AG09309 (cell line): Measurements from ENCODE around the gene LRRC8E.

Experiments
- DNase-seq: peaks from one replicate; pipeline ENCODE4 v3.0.0-alpha.2; 2010; ENCODE audit warnings: low read depth
- H3K4me3 ChIP-seq: 2 replicates; pipeline ENCODE4 v1.5.1; 2011; ENCODE audit warnings: mild to moderate bottlenecking, low read depth, low read length, moderate library complexity; ENCODE audit not compliant: control insufficient read depth
- CTCF ChIP-seq: IDR thresholded peaks from 2 replicates; pipeline ENCODE4 v1.5.1; 2011; ENCODE audit warnings: mild to moderate bottlenecking, low read depth, low read length, inconsistent platforms; ENCODE audit not compliant: insufficient read depth, control insufficient read depth; ENCODE audit errors: missing control alignments

Gene LRRC8E

GRCh38 chr19:7904074-7905020 lies 16.0 kb downstream of the LRRC8E start:
- H3K4me3 ChIP-seq: peak overlapping the region; percentile 88
- no peak for TF ChIP-seq CTCF
- no peak for DNase-seq

- no peak for DNase-seq
- no peak for TF ChIP-seq CTCF
- H3K4me3 ChIP-seq: peak overlapping the region; percentile 3
Measured at GRCh38 chr19:7905268-7905667, 17.0 kb downstream of the LRRC8E start.

GRCh38 chr19:7905859-7906258 lies 17.5 kb downstream of the LRRC8E start:
- no peak overlapping the region for H3K4me3 ChIP-seq
- DNase-seq: no peak
- TF ChIP-seq CTCF: no peak

- no peak for TF ChIP-seq CTCF
Measured at GRCh38 chr19:7907122-7907521, 18.8 kb downstream of the LRRC8E start.

GRCh38 chr19:7907544-7907943 lies 19.2 kb downstream of the LRRC8E start:
- no peak for DNase-seq
- H3K4me3 ChIP-seq: no peak overlapping the region
- no peak for TF ChIP-seq CTCF

More at GRCh38 chr19:7907122-7907521, 18.8 kb downstream of the LRRC8E start:
- no peak for DNase-seq
- no peak overlapping the region for H3K4me3 ChIP-seq

GRCh38 chr19:7908078-7908699 lies 19.9 kb downstream of the LRRC8E start:
- no peak for TF ChIP-seq CTCF
- no peak overlapping the region for H3K4me3 ChIP-seq
- DNase-seq: no peak
